NCI-H2107 (cell line): ENCODE data around the gene ADAMTSL1.

Source experiments
- DNase-seq: peaks from one replicate; lab custom pipeline; 2025; lab: John Stamatoyannopoulos, UW

Gene ADAMTSL1

DNA sequence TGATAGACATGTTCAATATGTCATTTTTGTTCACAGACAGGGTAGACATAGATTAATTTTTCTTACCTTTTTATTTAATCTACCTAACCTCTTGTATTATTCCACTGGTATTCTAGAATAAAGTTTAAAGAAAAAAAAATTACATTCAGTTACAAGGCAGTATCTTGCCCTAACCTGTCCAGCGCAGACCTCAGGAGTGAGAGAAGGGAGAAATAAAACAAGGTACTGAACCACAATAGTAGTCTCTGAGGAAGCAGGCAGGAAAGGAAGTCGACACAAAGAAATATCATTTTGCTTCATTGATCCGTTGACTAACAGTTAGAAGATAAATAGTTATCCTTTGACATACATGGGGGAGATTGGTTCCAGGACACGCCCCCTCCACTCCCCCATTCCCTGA is 12.5 kb upstream of the ADAMTSL1 start:
- DNase-seq, result no peak

DNA sequence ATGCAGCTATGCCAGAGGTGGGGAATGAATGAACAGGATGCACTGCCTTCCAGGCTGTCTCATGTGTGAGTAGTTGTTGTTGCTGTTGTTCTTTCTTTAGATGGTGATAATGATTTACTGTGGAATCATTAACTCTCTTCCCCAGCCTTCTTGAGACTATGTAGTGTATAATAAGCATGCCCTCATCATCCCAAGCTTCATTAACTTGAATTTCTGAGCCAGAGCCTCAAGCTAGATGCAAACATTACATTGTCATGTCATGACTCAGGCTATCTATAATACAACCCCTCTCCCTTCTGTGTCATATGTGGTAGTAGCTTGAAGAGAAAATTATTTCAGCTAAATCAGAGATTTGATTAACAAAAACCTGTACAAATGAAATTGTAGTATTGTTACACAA is 10.0 kb upstream of the ADAMTSL1 start:
- DNase-seq, result no peak

DNA sequence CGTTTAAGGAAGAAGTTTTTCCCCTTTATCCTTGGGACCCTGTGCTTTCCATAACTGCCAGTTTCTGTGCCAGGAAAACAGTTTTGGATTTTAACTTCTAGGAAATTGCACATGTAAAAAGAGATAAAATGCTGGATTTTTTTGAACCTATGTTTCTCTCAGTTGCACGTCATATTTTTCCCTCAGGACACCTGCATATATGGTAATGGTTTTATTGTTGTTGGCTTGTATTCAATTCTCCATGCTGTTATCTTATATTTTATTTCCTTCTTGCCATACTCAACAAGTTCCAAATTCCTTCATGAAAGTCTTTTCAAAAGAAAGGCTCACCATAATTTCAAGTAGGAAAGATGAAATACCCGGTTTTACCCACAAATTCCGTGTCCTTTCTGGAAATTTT is 7.9 kb upstream of the ADAMTSL1 start:
- no peak for DNase-seq

GRCh38 chr9:18467696-18468095 is 6.3 kb upstream of the ADAMTSL1 start:
- no peak for DNase-seq

- no peak for DNase-seq
These were observed 1.5 kb upstream of the ADAMTSL1 start for GRCh38 chr9:18472435-18472834.

DNA sequence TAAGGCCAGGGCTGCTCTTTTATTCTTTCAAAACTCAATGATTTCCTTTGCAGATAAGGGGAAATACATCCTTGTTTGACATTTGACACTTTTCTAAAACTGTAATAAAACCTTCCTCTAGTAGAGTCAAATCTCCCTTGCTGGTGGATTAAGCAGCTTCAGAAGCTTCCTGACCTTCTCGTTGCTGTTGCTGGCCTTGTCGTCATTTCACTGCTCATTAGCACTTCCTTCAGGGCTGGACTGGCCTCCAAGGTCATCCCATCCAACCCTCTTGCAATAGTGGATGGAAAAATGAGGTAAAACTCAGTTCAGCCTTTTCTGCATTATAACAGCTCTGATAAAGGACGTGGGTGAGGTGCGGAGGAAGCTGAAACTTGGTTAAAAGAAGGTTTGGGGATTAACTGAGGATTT is 1.1 kb upstream of the ADAMTSL1 start:
- no peak for DNase-seq

GRCh38 chr9:18474783-18475182 is 830 bp downstream of the ADAMTSL1 start:
- no peak for DNase-seq

DNA sequence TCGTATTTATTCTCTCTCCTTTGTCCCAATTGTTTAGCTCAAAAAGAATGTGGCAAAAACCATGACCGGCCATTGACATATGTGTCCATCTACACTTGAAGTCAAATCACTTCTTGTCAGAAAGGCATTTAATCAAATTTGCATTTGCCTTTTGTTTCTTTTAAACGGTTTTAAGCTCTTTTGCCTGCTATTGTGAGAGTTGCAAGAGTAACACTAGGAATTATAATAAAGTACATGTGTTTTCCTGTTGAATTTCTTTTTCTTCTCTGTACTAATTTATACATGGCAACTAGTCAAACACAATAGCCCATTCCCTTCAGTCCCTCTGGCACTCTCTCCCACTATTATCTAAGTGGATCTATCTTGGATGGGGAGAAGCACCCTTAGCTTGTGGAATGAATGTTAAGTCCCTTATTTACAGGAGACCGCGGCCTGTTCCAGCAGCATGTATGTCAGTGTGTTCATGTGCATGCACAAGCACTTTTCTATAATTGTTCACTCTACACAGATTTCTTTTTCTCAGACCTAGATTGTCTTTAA is 3.2 kb downstream of the ADAMTSL1 start:
- DNase-seq, result no peak

- DNase-seq, result no peak
These were observed 3.8 kb downstream of the ADAMTSL1 start for GRCh38 chr9:18477719-18478118.

- no peak for DNase-seq
These were observed 4.8 kb downstream of the ADAMTSL1 start for GRCh38 chr9:18478501-18479361.

DNA sequence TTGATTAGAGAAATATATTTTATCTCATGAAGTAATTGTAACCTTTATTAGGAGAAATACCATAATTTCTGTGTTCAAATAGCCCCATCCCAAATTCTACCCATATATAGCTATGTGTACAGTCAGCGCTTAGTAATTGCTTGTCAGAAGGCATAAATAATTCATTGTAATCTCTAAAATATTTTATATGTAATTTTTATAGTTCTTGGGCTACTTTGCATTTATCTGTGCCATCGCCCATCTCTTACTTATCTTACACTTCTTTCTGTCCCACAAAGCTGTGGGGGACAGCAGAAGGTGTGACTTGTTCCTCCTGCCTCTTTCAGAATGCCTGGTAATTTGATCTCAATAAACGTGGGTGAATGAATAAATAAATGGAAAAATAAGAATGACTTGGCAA is 5.5 kb downstream of the ADAMTSL1 start:
- no peak for DNase-seq

DNA sequence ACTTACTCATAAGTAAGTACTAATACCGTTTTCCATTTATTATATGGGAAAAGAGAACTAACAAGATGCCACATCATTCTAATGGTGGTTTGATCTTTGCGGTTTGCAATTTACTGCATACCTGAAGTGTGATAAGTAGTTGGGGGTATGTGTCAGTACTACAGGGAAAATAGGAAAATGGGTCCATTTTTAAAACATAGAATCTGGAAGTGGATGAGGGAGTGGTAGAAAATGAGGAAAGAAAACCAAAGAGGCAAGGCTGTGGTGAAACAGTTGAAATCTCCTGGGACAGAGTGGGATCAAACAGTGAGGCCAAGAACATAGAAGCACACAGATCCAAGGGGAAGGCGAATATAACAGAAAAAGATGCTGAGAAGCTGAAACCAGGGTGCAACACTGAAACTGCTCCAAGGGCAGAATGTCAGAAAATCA is 6.7 kb downstream of the ADAMTSL1 start:
- no peak for DNase-seq

DNA sequence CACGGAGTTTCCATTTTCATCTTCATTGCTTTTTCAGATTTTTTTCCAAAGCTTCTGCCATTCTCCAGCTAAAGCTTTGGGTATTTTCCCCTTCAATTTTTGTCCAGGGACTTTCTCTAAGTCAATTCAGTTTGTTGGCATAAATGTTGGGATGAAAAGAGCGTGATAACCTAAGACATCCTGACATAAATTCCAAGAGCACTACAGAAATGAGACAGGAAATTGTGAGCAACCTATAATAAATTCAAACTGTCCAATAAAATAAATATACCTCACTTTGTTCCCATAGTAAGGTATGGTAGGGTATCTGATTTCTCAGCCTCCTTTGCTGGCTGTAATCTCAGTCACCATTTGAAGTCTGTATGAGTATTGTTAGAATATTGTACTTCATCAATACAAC is 8.4 kb downstream of the ADAMTSL1 start:
- DNase-seq, result no peak

DNA sequence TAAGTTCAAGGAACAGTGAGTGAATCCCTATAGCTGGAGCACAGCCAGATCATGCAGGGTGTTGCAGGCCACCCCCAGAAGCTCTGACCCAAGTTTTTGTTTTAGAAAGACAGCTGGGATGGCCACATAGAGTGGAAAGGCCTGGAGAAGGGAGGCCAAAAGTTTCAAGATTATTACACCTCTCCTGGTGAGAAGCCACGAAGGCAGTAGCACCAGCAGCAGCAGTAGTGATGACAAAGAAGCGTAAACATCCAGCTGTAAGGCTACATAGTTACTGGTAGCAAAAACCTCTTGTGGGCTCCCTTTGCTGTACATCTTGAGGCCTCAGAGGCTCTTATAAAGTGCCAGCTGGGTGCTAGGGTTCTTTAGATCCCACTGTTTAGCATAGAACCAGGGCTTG is 11.8 kb downstream of the ADAMTSL1 start:
- DNase-seq, result no peak

DNA sequence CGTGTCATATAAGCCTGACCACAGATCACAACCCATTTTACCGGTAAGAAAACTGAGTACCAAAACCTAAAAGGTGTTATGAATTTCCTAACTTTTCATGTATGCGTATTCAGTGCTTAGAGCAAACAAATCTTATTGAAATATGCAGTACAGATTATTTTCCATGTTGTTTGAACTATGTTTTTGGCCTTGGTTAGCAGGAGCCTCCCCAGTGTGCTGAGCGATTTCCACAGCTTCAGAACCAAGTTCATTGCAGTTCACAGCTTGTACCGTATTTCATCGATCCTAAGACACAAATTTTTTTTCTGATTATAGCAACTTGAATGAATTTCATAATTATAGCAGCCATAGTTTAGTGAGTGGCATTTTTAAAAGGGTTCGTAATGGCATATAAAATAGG is 13.7 kb downstream of the ADAMTSL1 start:
- no peak for DNase-seq

GRCh38 chr9:18488886-18489285 is 14.9 kb downstream of the ADAMTSL1 start:
- no peak for DNase-seq

- no peak for DNase-seq
These were observed 15.9 kb downstream of the ADAMTSL1 start for GRCh38 chr9:18489861-18490260.

DNA sequence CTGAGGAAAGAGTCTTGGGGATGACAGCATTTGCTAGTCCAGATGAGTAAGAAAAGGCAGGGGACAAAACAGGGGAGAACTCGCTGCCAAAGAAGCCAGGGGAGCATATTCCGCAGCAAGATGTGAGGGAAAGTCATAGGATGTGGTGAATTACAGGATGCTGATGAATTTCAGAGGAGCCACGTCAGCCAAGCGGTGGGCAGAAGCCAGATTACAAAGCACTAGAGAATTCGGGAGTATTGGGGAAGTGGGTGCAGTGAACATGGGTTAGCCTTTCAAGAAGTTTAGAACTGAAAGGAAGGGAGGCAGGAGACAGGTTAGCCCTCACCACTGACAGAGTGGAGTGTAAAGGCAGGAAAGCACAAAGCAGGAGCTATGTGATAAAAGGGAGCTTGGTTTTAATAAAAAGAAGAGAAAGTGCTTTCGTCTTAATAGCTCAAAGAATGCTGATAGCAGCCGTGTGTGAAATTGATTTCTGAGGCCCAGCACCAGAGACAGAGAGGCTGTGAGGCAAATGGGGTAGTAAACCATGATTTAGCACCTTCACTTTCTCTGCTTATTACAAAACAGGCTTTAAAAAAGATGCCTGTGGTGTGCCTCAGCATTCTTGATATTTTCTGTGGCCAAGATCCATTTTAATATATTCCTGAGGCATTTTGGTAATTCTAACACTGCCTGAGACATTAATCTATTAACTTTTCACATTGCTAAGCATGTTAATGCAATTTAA is 16.9 kb downstream of the ADAMTSL1 start:
- DNase-seq, result no peak

DNA sequence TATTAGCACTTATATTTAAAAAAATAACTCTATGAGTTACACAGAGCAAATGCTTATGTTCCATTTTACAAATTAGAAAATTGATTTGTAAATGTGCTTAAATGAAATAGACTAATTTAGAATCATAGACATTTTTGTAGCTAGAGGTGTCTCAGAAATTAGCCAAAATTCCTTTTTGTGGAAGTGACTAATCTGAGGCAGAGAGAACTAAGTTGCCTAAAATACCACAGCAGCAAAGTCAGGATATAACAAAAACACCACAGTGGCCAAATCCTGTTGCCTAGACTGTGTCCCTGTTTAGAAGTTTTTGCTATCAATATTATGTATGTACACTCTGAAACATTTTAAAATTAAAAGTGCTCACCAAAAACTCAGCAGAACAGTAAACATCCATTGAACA is 18.7 kb downstream of the ADAMTSL1 start:
- no peak for DNase-seq

- no peak for DNase-seq
These were observed 19.6 kb downstream of the ADAMTSL1 start for GRCh38 chr9:18493451-18493993.

DNA sequence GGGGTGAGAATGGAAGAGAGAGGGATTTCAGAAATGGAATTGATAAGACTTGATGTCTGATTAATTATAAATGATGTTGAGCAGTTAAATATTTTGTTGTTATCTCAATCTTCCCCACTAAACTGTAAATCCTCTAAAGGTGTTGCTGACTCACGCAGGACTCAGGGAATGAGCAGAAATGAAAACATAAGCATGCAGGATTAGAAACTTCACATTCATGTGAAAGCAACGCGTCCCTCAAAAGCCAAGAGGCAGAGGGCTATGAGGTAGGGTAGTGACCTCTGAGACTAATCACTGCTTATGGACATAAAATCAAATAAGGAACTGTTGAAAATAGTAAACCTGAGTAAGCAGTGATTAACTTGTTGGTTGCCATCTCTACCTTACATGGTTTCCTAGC is 21.1 kb downstream of the ADAMTSL1 start:
- DNase-seq, result no peak

- DNase-seq, result no peak
These were observed 22.5 kb downstream of the ADAMTSL1 start for GRCh38 chr9:18496256-18497000.
